NCI-H2196 (cell line): ENCODE results near the gene TTC36.
"Not testable (repeated sequence)": the region's sequence is repeated elsewhere in the genome, so short reads cannot be mapped to it uniquely, and the experiment has no call there.

Experiments
- DNase-seq: peaks from one replicate; lab custom pipeline; 2025; ENCODE audit not compliant: unreplicated experiment; lab: John Stamatoyannopoulos, UW

Gene TTC36

DNA sequence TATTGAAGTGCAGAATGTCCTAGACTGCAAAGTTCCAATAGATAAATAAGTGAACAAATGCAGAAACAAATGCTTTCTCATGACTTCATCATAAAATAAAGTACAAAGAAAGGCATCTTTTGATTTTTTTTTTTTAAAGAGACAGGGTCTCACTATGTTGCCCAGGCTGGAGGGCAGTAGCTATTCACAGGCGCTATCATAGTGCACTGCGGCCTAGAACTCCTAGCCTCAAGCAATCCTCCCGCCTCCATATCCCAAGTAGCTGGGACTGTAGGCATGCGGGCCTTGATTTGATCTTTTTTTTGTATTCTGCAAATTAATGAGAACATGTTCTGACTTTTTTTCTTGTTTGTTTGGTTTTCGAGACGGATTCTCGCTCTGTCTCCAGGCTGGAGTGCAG lies 47.4 kb downstream of the TTC36 start:
- no peak for DNase-seq

DNA sequence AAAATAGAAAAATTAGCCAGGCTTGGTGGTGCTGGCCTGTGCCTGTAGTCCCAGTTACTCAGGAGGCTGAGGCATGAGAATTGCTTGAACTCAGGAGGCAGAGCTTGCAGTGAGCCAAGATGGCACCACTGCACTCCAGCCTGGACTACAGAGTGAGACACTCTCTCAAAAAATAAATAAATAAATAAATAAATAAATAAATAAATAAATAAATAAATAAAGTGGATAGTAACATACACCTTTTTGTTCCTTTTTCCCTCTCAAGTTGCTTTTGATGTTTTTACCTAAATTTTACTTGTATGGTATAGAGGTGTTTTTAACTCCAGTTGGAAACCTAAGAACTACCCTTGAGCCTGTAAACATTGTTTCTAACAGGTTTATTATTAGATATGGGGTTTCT lies 50.7 kb downstream of the TTC36 start:
- DNase-seq = not testable (repeated sequence)
